Measurements from ENCODE around the gene PKNOX2. TPM values are rescaled to one million over a fixed set of nuclear protein-coding genes. Genes with fewer than 3 reads are reported as not detected.
A peak's percentile ranks its signal among the peaks of the same experiment; 100 is the strongest.

Gene PKNOX2
- total and polyA plus RNA-seq, 2 of the 4 experiments (the other 2 are of a cell fraction), result 0.72 to 2.3 TPM

- Histone ChIP-seq H3K4me2 (ENCODE audit: low read depth, low read length) (no peak overlapping the region), H3K14ac (replicated peaks; ENCODE audit: low read depth, low read length) (no peak overlapping the region), H2AK9ac (replicated peaks; ENCODE audit: low read depth, low read length, poor library complexity) (no peak overlapping the region), H4K8ac (ENCODE audit: low read depth in 2 of 2, low read length in 2 of 2) (no peak overlapping the region), H3K4me3 (ENCODE audit: insufficient read depth, low read depth, low read length) (no peak overlapping the region), H3K27ac (ENCODE audit: insufficient read depth, low read length) (no peak overlapping the region), H3K9me1 (ENCODE audit: insufficient read depth, low read length) (no peaks in the 10 kb centered on the region; the same call in 1 of the 2 replicates), H4K91ac (ENCODE audit: insufficient read depth, low read depth, low read length) (no peak overlapping the region), H3K4ac (ENCODE audit: low read depth, low read length) (no peak overlapping the region), H4K5ac (ENCODE audit: low read depth, low read length) (no peak overlapping the region), H2BK20ac (ENCODE audit: low read depth, low read length) (no peak overlapping the region), H3K18ac (ENCODE audit: low read depth, low read length) (no peak overlapping the region), H2AK5ac (ENCODE audit: low read depth, low read length) (no peak overlapping the region), H3K4me1 (ENCODE audit: control insufficient read depth, insufficient read depth, low read length) (peaks cover 3% of the 10 kb centered on the region; the same call in 1 of the 2 replicates), H3K79me1 (ENCODE audit: low read depth in 1 of 2, low read length in 2 of 2) (no peaks in the 10 kb centered on the region), H3K36me3 (ENCODE audit: control insufficient read depth, insufficient read depth, low read length) (no peaks in the 10 kb centered on the region), H2BK120ac (ENCODE audit: low read depth, low read length) (no peak overlapping the region), H2BK5ac (ENCODE audit: low read depth, low read length, poor library complexity, severe bottlenecking) (no peak overlapping the region), H3K9me3 (ENCODE audit: control insufficient read depth, insufficient read depth, low read length) (no peaks in the 10 kb centered on the region; the same call in 1 of the 2 replicates), H4K20me1 (ENCODE audit: insufficient read depth, low read length) (no peaks in the 10 kb centered on the region), H3K27me3 (ENCODE audit: control insufficient read depth, insufficient read depth, low read length) (peaks cover 14% of the 10 kb centered on the region), H3K9ac (ENCODE audit: low read depth, low read length) (no peak overlapping the region), H2AFZ (replicated peaks; ENCODE audit: low read length, poor library complexity) (peak overlapping the region; percentile 53), H3K56ac (ENCODE audit: extremely low read depth, insufficient read depth, low read length) (no peak overlapping the region), H3K23ac (ENCODE audit: low read depth, low read length) (no peak overlapping the region), H2BK15ac (ENCODE audit: low read depth, low read length) (no peak overlapping the region)
- no peak for ATAC-seq (ENCODE audit: low read depth)
- ChIA-PET POLR2A (ENCODE audit: unreplicated experiment) (no interaction called here), CTCF (interaction anchor here (0.5 to 2.1 kb wide), 3 partner anchors 25 to 508 kb away, joined by 3 to 5 read pairs (median 3); no protein-coding TSS in a partner anchor)
- 83% methylated on average over 1 of the region's 4 CpGs; no CpG with 5 or more reads in 1 of the 2 experiments for WGBS, 2 experiments (ENCODE audit: extremely low coverage in 2 of 2, insufficient read length in 1 of 2)
- no peak for DNase-seq
- TF ChIP-seq RCOR1 (IDR thresholded peaks at IDR 0.05; ENCODE audit: insufficient replicate concordance, low read length) (no peak), USF2 (IDR thresholded peaks at IDR 0.05; ENCODE audit: low read depth, low read length) (no peak), SMC3 (IDR thresholded peaks at IDR 0.05; ENCODE audit: low read depth, low read length) (no peak), POLR2A (IDR thresholded peaks at IDR 0.05; ENCODE audit: low read depth, low read length) (no peak), CEBPB (IDR thresholded peaks at IDR 0.05; ENCODE audit: low read depth, low read length) (no peak), FOS (IDR thresholded peaks at IDR 0.05; ENCODE audit: low read depth, low read length) (no peak), RFX5 (IDR thresholded peaks at IDR 0.05; ENCODE audit: low read depth, low read length) (no peak), NFE2L2 (IDR thresholded peaks at IDR 0.05; ENCODE audit: low read depth, low read length) (no peak), MAFK (IDR thresholded peaks at IDR 0.05; ENCODE audit: low read depth, low read length) (no peak), MAZ (IDR thresholded peaks at IDR 0.05; ENCODE audit: borderline replicate concordance, low read depth, low read length) (no peak), CHD1 (IDR thresholded peaks at IDR 0.05; ENCODE audit: low read depth, low read length) (no peak), BHLHE40 (IDR thresholded peaks at IDR 0.05; ENCODE audit: low read depth, low read length) (no peak)
- in situ Hi-C loops (cut with MboI; ENCODE audit: low sequenced_read_pairs) (no loop called here), intact Hi-C loops (cut with micrococcal nuclease) (no loop called here), dilution Hi-C loops (cut with HindIII; ENCODE audit: low sequenced_read_pairs, unreplicated experiment) (no loop called here)
- no TSS peak for BruUV-seq (replicated peaks)
Observed at GRCh38 chr11:125320347-125321076, 156.0 kb downstream of the PKNOX2 start.

Measured in IMR-90 (cell line).